Cerebellar cortex (tissue), 1 donor: Measurements from ENCODE around the gene PARD6G.

Experiments used
- DNase-seq: peaks from one replicate; pipeline ENCODE4 v3.0.0-alpha.2; 2015; ENCODE audit warnings: low spot score

The PARD6G gene

DNA sequence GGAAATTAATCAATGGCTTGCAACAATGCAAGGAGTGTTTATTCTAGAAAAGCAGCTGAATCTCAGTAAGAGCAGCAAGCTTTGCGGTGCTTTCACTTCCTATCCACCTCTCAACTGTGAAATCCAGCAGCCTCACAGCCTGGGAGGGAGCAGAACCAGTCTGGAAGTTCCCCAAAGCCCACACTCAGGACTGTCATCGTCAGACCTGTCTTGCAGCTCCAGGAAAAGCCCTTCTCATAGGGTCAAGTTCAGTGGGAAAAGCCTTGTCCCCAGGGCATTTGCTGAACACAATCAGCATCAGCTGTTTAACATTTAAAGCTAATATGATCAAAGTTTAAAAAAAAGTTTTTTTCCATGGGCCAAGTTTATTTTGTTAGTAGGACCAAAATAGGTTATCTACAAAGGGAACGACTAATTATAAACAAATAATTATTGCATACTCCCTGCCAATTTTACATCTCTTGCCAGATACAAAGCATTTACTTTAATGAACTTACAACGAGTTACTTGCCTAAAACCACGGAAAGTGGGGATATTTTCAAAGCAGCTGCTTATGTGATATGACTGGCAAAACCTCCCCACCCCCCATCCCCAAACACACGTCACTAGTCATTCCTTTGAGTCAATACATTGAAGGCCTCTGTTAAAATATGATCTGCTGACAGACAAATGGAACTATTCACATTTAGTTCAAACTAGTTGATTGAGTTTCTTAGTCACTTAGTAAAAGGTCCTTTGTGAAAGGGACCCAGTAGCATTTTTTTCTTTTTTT is 36.8 kb downstream of the PARD6G start:
- no peak for DNase-seq

DNA sequence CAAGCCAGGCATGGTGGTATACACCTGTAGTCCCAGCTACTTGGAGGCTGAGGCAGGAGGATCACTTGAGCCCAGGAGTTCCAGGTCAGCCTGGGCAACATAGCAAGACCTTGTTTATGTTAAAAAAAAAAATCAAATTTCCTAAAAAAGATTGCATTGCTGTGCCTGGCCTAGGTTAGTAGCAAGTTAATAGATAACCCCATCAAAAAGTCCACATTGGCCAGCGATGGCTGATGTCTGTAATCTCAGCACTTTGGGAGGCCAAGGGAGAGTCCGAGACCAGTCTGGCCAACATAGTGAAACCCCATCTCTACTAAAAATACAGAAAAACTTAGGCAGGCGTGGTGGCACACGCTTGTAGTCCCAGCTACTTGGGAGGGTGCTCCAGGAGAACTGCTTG is 38.7 kb downstream of the PARD6G start:
- DNase-seq: no peak

DNA sequence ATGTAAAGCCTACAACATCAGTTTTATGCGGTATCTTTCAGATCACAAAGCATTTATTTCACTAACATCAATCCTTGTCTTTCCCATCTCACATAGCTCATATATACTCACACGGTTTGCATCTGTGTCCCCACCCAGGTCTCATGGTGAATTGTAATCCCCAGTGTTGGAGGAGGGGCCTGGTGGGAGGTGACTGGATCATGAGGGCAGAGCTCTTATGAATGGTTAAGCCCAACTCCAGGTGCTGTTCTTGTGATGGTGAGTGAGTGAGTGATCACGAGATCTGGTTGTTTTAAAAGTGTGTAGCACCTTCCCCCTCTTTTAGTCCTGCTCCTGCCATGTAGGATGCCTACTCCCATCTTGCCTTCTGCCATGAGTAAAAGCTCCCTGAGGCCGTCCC is 42.0 kb downstream of the PARD6G start:
- no peak for DNase-seq

DNA sequence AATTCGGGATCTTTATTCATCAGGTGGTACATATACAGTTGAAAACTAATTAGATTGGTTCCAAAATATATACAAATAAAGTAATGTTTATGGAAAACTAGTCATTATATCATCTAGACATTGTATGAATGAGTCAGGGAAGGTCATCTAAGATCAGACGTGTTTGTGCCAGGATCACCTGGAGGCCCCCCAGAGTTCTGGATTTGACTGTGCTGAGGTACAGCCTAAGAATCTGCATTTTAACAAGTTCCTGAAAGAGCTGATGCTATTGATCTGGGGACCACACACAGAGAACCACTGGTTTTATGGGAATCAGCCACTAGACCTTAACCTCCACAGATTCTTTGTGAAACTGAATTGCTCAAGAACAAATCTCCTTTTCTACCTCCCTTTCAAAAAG is 43.2 kb downstream of the PARD6G start:
- DNase-seq: no peak

DNA sequence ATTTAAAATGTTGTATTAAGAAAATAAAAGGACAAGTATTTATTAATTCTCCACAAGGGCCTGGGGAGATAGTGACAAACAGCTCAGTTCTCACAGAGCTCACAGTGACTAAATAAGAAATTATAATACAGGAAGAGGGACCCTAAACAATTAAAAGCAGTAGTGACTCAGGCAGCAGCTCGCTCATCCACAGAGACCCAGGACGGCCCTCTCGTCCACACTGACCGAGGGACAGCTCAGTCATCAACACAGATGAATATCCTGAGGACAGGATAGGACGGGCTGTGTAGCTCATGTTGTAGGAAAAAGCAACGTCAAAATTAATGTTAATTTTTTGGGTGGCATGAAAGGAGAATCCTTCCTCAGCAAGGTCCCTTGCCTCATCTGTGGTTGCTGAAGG is 44.1 kb downstream of the PARD6G start:
- DNase-seq: no peak

DNA sequence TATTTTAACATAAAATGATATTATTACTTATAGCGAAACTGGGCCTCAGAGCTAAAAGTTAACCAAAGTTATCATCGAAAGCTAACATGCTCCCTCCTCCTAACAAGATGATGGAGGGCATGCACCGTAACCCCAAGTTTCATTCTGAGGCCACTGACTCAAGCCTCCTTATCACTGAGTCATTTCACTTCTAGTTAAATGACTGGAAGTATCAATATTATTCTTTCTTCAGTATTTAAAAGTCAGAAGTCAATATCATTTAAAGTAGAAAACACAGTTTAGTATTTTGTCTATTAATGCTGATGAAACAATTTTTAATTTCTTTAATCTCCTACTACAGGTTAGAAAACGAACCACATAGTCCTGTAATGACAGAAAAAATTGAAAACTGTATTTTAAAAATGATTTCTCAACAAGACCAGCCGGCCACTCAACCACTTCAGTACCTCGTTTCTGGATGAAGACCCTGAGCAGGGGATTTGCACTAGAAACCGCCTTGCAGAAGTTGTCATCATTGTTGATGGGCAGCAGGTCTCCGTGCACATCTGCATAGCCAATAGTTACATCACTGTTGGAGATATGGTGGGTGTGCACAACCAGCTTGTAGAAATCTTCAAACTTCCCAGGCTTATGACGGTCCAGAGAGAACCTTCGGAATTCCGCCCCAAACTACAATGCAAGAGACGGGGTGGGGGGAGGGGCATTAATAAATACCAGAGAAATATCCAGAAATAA is 44.9 kb downstream of the PARD6G start:
- no peak for DNase-seq

DNA sequence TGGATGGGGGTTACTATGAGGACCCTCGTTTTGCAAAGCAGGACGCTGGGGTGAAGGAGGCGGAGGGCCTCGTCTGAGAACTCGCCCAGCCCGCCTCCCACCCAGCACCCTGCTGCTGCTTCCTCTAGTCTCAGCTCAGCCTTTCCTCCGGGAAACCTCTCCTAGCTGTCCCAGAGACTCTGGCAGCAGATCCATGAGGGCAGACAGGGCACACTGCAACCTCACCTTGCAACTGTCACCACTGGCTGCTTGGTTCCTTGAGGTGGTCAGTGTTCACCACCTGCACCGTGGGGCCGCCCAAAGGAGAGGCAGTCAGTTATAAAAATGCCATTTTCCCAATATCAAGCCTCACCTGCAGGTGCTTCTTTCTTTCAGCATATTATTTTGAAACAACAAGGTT is 45.6 kb downstream of the PARD6G start:
- DNase-seq: no peak

DNA sequence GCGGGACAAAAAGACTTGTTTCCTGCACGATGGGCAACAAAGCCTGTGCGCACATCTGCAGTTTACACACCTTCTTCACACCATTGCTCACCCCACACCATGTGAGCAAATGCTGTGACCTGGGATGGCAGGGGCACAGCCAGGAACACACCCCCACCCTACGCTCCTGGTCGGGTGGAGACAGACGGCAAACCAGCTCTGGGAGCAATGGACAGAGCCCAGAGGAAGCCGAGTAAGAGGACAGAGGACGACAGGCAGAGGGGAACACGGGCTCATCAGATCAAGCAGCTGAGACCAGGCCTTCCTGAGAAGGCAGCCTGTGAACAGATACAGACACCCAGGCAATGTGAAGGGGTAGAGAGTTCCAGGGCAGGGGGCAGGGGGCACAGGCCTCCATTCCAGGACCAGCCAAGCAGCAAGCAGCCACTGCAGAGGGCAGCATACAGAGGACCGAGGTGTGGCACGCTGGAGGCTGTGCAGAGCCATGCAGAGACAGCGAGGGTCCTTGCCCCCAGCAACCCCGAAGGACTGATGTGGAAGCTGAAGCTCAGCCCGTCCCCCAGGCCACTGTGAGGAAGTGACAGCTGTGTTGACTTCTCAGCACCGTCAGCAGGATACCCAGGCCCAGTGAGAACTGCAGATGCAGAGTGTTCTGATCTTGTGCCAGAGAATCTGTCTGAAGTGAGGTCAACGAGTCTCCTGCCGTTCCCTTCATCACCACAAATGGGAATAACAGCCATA is 46.2 kb downstream of the PARD6G start:
- no peak for DNase-seq

DNA sequence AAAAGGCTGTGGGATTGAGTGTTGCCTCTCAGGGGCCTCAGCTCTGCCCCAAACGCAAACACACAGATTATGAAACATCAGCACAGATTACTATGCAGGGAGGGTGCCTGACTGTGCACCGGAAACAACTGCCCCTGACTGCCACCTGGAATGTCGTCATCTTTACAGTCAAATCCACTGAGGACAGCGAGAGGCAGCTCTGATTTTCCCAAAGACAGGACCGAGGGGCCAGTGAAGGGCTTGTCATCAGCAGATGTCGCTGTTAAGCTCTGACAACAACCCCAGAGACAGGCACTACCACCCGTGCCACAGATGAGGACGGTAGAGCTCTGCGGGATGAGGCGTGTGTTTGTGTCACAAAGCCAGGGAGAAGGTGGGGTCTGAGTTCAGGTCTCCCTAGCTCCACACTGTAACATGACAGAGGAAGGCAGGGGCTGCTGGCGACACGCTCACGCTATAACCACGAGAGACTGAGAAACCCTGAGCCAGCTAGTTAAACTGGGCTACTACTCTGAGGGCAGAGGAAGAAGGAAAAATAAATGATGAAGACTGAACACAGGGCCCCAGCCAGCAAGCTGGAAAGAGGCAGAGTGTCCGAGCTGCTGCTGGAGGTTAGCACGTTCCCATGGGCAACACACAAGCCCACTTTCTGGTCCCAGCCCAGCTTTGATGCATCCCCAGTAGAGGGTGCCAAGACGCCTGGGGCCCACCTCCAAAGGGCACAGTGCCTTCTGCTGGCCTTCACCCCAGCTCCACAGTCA is 47.0 kb downstream of the PARD6G start:
- peak; percentile 24 for DNase-seq

DNA sequence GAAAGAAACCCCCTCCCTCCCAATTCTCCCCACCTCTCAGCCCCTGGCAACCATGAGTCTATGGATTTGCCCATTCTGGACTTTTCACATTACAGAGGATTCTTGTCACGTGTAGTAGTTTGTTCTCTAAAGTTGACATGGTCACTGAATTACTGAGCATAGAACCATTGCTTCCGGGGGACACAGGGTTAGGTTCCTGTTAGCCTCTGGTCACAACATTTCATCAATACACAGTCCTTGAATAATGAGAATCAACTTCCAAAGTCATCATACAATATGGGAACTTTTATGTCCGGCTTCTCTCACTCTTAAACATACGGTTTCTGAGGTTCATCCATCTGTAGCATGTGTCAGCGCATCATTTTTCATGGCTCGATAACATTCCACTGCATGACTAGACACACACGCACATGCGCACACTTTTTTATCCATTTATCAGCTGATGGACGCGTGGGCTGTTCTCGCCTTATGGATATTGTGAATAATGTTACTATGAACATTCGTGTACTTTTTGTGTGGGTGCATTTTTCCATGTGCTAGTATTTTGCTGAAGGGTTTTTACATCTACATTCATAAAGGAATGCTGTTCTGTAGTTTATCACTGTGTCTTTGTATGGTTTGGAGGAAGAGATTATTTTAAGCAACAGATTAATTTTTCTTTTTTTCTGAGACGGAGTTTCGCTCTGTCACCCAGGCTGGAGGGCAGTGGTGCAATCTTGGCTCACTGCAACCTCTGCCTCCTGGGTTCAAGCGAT is 48.1 kb downstream of the PARD6G start:
- no peak for DNase-seq

DNA sequence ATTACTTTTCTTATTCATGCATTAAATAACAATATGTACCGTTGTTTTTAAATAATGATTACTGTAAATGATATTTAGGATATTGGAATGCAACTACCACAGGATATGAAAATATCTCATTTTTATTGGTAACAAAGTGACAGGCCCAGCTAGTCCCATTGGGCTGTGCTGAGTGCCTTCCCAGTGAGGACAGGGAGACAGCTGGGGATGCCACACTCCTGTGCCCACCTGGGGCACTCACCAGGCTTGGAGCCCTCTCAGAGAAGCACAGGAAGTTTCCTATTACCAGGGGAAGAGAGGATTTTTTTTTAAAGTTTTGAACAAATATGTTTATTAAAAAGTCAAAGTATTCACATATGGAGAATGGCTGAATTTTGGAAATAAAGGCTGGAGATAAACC is 48.9 kb downstream of the PARD6G start:
- DNase-seq: no peak

DNA sequence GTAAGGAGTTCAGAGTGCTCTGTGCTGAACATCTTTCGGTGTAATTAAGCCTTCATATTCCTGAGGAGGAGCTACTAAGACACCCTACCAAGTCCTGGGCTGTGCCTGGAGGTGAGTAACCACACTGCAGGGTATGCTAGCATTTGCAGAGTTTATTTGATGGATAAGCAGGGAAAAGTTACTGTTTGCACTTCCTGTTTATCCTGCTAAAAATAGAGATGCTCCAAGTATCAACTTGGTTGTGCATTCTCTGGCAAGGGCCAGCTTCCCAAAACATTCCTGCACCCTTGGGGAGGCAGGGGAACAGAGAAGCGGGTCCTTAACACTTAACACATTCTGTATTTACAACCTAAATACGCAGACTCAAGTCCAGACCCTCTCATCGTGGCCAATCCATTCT is 49.8 kb downstream of the PARD6G start:
- no peak for DNase-seq

DNA sequence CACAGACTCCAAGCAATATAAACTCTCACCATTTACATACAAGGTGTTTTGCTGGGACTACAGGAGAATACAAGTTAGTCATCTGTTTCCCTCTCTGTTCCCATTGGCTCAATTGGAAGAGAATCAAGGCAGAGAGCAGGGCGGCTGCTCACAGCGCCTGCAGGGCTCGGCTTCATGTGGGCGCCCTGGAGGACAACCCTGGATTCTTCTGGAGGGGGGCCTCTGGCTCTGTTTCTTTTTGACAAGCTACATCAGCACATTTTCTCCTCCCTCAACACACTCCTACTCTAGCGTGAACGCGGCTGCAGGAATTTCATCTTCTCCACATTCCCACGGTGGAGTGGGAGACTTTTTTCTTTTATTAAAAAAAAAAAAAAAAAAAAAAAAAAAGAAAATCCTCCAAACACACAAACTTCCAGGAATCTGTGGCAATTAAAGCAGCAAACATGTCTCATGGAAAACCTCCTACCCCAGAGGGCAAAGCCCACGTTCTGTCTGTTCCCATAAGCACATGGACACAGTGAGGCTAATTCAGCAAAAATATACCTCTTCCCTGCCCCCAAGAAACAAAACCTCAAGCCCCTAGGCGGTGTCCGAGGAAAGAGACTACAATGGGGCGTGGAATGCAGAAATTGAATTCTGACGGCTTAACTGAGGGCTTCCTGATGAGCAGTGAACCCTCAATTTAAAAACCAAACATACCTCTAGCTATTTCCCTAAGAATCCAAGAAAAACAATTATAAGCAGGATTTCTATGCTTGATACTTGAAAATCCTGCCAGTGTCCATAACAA is 50.6 kb downstream of the PARD6G start:
- no peak for DNase-seq

DNA sequence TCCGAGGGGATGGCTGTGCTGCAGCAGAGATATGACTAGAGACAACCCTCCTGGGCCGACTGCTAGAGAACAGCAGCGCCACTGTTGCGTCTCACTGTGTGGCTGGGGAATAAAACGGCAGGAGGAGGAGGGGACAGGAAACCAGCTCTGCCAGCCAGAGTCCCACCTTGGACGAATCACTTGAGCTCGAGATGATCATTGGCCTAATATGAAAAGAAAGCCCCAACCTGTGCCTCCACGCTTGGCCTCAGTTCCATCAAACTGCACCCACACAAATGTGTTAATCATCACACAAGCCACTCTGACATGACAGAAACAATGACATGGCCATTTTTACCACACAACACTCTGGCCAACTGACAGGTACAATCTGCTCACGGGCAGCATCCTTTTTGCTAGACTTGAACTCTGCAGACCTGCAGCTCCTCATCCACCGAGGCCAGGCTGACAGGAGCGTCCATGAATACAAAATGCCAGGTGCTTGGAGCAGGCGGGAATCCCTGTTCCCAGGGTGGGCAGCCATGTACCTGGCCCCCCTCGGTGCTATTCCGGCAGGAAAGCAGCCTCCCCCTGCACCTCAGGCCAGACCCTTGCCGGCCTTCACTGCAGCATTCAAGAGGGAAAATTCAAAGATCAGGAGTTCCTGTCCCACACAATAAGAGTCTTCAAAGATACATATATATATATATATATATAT is 52.3 kb downstream of the PARD6G start:
- DNase-seq: no peak

DNA sequence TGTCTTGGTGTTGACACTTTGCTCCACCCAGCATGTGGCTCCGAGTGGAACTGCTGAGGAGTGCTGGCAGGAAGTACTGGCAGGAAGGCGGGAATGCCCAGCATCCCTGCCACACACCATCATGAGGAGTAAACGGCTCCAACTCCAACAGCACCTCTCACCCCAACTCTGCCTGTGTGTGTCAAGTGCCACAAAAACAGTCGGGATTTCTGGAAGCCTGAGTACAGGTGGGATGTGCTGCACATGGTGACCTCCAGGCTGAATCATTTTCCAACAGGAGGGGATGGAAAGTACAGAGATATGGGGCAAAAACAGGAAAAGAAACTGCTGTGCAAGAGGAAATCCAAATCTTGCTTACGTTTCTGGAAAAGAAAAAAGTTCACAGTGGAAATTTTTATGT is 53.6 kb downstream of the PARD6G start:
- DNase-seq: no peak

DNA sequence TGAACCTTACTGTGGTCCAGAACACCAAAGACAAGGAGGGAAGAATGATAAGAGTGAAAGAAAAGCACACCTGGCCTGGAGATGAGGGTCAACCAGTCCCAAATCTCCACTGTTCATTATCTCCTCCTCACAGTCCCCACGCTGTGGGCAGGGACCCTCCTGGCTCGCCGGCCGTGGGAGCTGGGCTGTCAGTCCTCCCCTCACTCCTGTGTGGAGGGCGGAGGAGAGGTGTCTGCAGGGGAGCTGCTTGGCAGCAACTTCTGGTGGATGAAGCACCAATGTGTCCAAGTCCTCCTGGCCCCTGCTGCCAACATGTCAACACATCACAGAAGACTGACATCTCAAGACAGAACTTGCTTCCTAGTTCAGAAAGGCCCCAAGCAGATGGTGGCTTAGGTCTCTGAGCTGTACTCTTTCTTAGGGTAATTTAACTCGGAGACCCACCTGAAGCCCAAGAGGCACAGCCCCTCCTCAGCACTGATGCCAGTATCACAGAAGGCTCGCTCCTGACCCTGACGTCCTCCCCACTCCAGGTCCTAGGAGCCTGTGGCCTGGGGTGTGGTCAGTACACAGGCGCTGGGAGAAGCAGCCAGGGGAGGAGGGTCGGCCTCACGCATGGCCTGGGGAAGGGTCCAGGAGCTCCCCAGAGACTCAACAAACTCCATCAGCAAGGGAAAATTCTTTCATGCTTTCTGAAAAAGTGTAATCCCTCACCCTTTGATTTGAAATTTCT is 54.5 kb downstream of the PARD6G start:
- no peak for DNase-seq

DNA sequence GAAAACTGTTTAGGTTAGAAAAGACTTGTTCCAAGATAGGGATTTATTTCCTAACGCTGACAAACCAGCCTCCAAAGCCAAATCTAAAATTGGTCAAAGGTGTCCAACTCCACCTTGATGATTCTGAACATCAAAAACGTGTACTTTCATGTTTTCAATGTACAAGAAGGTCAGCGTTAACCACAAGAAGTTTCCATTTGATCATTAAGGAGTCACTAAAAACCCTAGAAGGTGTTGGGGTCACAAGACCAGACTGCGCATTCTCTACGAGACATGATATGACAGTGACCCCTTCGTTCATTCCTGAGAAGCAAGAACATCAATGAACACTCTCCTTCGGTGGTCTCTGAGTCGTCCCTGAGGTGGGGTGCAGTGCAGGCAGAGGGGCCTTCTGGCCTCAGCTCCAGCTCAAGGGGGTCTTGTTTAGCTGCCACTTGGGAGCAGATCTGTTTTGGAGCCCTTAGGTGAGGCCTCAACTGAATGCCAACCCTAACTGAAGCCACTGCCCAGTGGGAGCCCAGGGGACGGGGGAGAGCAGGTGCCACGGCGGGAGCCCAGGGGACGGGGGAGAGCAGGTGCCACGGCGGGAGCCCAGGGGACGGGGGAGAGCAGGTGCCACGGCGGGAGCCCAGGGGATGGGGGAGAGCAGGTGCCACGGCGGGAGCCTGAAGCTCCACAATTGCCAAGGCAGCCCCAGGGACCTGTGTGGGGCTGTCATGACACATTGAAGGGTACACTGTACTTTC is 55.2 kb downstream of the PARD6G start:
- DNase-seq: no peak

DNA sequence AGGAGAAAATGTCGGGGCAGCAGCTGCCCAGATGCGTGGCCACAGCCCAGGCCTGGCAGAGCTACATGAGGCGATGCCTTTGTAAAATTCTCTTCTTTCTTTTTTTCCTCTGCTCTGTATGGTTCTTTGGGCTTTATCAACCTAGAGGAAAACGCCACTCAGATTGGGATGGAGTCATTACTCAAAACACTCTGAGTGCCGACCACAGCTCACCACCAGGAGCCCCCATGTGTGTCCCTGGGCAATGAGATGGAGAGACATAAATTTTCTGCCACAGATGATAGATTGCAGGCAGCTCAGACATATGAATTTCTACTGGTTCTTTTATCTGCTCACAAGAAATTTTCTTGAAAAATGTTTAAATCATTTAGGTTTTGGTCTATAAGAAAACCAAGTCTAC is 56.0 kb downstream of the PARD6G start:
- no peak for DNase-seq

DNA sequence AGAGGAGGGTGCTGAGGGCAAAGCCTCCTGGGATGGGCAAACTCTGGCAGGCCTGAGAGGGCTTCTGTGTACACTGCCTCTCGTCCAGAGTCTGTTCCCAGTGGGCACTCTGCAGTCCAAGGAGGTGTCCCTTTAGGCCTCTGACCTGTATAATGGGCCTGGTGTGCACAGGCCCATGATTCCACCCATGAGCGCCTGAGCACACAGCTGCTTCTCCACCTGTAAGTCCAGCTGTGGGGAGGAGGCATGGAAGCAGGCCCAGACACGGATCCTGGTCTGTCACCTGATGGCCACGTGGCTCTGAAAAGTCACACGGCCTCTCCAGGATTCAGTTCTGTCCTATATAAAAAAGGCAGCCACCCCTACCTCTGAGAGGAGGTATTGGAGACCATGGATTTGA is 57.0 kb downstream of the PARD6G start:
- DNase-seq: no peak
